ENCODE data around the gene ZNF547.
"Not testable (repeated sequence)": the region's sequence is repeated elsewhere in the genome, so short reads cannot be mapped to it uniquely, and the experiment has no call there.

GRCh38 chr19:57374647-57375046 is 11.3 kb downstream of the ZNF547 start:
- not testable (repeated sequence) for TF ChIP-seq POLR2A (IDR thresholded peaks at IDR 0.05; ENCODE audit: control extremely low read depth in 1 of 2, low read depth in 2 of 2, low read length in 2 of 2); KDM5A (IDR thresholded peaks at IDR 0.05; ENCODE audit: low read length); TAF1 (IDR thresholded peaks at IDR 0.05; ENCODE audit: low read depth, low read length); CTCF (IDR thresholded peaks at IDR 0.05; ENCODE audit: control extremely low read depth in 1 of 3, insufficient read depth in 1 of 3, low read depth in 1 of 3, low read length in 3 of 3)

Data from H1 (cell line).